H1 (cell line): ENCODE data around the gene CNGA2. TPM values are rescaled to one million over a fixed set of nuclear protein-coding genes. Genes with fewer than 3 reads are reported as not detected.

Source experiments
- CBX8 ChIP-seq: fragments of 300-800, 300-1000 bp; sonication (generic); IDR thresholded peaks from 2 replicates; pipeline ENCODE4 v1.7.1; 2016; ENCODE audit warnings: low read depth, low read length, borderline replicate concordance
- polyA plus RNA-seq, 7 experiments: library from polyadenylated mRNA; depleted of rRNA in 3 of 7; stranded (reverse) in 5 of 7; unstranded in 2 of 7; fragments of >200 nt in 5 of 7; fragments of 200-250 nt in 2 of 7; gene quantifications; 1 replicate in 5 of 7; 2 replicates in 1 of 7; 4 replicates in 1 of 7; pipeline versions ENCODE4 v1.2.1 to v1.2.3, GENCODE V29; 2011 to 2013; ENCODE audit warnings: missing spikeins in 2 of 7, mixed read lengths in 2 of 7
- total RNA-seq: library from RNA; stranded (reverse); fragmentation: NEBNext Ultra II Directional; extraction: Animal tissue kit (Norgen Biotek cat#: 25700); gene quantifications from 2 replicates; pipeline ENCODE4 v1.2.1, GENCODE V29; 2021

Gene CNGA2
- total and polyA plus RNA-seq, 2 of the 8 experiments (the other 6 are each of a cell fraction or from before 2014, with no cell fraction given), result not detected

- TF ChIP-seq CBX8, result no peak
Measured at GRCh38 chrX:151765026-151765425, 30.5 kb downstream of the CNGA2 start (continued).
